ENCODE data around the gene SPRN.
"Not testable (repeated sequence)": the region's sequence is repeated elsewhere in the genome, so short reads cannot be mapped to it uniquely, and the experiment has no call there.

The SPRN gene

GRCh38 chr10:133383551-133383950 lies 40.9 kb downstream of the SPRN start:
- DNase-seq, result no peak

GRCh38 chr10:133381036-133381435 lies 43.4 kb downstream of the SPRN start:
- no peak for DNase-seq

GRCh38 chr10:133379801-133380666 lies 44.4 kb downstream of the SPRN start:
- no peak for DNase-seq

DNA sequence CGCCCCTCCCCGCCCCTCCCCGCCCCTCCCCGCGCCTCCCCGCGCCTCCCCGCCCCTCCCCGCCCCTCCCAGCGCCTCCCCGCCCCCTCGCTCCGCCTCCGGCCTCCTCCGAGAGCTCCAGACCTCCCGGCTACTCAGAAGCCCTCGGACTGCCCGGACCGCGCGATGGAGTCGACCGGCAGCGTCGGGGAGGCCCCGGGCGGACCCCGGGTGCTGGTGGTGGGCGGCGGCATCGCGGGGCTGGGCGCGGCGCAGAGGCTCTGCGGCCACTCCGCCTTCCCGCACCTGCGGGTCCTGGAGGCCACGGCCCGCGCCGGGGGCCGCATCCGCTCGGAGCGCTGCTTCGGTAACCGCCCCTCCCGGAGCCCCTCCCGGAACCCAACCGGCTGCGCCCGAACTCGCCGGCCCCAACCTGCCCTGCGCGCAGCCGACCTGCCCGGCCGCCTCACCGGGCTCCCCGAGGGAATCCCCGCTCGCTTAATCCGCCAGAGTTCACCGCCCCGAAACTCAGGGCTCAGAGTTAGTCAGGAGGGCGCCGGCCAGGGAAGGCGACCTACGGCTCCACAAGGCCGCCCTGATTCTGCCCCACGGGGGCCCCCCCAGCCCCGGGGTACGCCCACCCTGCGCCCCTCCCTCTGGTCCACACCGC lies 45.1 kb downstream of the SPRN start, which contains the start of gene PAOX:
PAOX (plus strand) TSS at position 111 of the 649 bp plus-strand sequence; CDS start at position 166, 55 bp downstream.
- no peak for DNase-seq

- no peak for DNase-seq
Observed at GRCh38 chr10:133378251-133379096, 46.0 kb downstream of the SPRN start.

GRCh38 chr10:133377818-133378250 lies 46.6 kb downstream of the SPRN start:
- no peak for DNase-seq

GRCh38 chr10:133377025-133377817 lies 47.2 kb downstream of the SPRN start:
- DNase-seq, result no peak

DNA sequence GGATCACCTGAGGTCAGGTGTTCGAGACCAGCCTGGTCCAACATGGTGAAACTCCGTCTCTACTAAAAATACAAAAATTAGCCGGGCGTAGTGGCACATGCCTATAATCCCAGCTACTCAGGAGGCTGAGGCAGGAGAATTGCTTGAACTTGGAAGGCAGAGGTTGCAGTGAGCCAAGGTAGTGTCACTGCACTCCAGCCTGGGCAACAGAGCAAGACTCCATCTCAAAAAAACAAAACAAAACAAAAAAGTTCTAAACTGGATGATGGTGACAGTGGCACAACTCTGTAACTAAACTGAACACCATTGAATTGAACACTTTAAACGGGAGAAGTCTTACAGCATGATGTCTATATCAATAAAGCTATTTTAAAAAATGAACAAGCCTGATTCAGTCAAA lies 48.2 kb downstream of the SPRN start:
- DNase-seq, result not testable (repeated sequence)

DNA sequence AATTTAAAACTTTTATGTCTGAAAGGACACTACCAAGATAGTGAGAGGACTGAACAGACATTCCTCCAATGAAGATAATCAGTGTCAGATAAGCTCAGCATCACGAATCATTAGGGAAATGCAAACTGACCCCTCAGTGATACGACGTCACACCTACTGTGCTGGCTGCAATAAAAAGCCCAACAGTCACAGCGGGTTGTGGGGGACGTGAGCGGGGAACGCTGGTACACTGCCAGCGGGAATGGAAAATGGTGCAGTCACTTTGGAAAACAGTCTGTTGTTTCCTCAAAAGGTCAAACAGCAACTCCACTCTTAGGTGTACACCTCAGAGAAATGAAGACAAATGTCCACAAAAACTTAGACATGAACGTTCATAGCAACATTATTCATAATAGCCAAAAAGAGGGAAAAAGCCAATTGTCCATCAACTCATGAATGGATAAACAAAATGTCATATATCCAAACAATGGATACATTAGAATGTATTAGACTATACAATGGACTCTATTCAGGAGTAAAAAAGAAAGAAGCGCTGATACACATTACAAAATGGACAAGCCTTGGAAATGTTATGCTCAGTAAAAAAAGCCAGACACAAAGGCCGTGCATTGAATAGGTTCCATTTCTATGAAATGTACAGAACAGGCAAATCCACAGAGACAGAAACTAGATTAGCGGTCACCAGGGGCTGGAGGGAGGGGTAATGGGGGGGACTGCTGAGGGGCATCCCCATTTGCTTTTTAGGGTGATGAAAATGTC lies 48.9 kb downstream of the SPRN start:
- no peak for DNase-seq

DNA sequence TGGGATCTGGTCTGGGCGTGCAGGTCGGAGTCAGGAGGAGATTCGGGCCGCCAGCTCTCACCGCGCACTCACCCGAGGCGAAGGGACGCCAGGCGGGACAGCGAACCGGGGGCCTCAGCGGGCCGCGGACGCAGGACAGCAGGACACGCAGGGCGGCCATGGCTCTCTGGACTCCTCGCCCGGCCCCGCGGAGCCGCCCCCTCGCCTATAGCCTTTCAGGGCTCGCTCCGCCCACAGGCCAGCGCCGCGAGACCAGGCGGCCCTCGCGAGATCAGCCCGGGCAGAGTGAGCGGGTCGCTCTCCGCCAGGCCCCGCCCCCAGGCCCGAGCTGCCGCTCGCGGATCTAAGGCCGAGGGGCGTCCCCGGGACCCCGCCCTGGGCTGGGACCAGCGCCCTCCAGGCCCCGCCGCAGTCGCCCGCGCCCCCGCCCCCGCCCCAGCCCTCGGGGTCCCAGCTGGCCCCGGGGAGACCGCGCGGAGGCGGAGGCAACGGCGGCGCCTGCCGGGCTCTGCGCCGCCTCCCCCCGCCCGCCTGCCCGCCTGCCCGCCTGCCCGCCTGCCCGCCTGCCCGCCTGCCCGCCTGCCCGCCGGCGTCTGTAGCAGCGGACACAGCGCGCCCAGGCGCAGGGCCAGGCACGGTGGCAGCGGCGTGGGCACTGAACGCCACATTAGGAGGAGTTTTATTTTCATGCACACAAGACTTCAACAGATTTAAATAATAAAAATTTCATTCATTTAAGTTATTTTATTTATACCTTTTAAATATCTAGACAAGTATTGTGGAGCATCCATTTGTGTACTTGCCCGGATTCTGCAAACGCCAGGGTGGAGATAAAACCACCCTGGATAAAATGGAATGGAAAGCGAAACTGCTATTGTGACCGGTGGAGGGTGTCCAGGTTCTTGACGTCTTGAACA lies 51.0 kb downstream of the SPRN start, which contains the start of gene ECHS1:
ECHS1 (minus strand) TSS at position 181 of the 917 bp plus-strand sequence; CDS start at position 160, 21 bp downstream.
- peak; percentile 17 for DNase-seq

DNA sequence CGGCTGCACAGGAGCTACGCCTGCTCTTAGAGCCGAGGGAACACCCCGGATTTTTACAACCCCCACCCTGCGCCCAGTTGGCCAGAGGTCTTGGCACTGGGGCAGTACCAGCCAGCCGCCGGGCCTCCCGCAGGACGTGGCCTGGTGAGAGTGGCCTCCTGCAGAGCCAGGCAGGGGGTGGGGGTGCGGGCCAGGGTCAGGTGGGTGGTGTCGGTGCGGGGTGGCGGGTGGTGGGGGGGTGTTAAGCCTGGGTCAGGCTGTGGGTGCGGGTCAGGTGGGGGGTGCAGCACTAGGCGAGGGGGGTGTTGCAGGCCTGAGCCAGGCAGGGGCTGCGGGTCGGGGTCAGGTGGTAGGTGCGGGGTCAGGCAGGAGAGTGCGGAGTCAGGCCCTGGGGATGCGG lies 51.9 kb downstream of the SPRN start:
- no peak for DNase-seq
